HG02610 (cell line): ENCODE results near the gene IFNK.

Experiments
- ATAC-seq: cut with Tn5 transposase; IDR thresholded peaks from one replicate; pipeline ENCODE4 v1.9.1; 2021; ENCODE audit warnings: mild to moderate bottlenecking, moderate library complexity; ENCODE audit not compliant: unreplicated experiment

The IFNK gene

DNA sequence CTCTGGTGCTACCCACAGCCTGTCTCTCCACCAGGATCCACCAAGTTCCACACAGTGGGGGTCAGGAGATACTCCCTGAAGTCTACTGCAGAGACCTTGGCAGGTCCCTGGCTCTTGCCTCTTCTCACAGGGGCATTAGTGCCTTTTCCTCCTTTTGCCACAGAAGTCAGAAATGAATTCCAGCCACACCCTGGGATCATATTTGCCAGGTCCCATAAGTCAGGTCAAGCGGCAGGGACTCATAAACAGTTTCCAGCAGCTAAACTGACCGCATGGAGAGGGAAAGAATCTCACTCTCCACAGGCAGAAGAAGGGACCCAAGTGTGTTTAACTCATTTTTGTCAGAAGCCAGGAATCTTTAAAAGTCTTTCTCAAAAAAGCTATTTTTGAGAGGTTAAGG lies 13.3 kb upstream of the IFNK start:
- no peak for ATAC-seq

DNA sequence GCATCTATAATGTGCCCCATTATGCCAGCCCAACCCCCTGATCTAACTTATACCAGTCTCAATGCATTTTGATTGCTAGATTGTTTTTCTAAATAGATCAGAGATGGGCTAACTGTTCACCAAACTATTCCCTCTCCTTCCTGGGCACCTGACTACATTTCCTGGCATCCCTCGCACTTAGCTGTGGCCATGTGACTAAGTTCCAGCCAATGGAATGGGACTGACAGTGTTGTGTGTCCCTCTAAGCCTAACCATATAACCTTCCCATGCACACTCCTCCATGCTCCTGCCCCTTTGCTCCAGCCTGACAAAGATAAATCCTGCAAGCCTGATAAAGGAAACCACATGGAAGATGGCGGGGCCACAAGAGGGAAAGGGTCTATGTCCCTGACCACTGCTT lies 12.3 kb upstream of the IFNK start:
- no peak for ATAC-seq

GRCh38 chr9:27514551-27514950 lies 9.5 kb upstream of the IFNK start:
- no peak for ATAC-seq

- ATAC-seq = no peak
These were observed 6.1 kb upstream of the IFNK start for GRCh38 chr9:27518006-27518405.

DNA sequence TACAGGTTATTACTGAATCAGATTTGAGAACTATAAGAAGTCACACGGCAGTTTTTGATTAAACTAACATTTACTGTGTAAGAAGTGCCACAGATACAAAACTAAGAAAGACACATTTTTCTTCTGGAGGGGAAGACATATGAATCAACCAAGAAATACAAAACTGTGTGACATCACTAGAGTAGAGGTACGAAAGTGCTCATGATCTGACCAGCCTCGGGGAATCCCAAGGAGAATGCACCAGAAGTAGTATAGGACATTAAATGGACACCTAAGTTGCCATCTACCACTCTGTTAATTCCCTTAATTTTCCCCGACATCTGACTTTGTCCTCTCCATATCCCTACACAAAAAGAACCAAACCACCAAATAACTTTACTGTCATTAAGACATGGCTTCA lies 5.3 kb upstream of the IFNK start:
- peak; percentile 54 for ATAC-seq

DNA sequence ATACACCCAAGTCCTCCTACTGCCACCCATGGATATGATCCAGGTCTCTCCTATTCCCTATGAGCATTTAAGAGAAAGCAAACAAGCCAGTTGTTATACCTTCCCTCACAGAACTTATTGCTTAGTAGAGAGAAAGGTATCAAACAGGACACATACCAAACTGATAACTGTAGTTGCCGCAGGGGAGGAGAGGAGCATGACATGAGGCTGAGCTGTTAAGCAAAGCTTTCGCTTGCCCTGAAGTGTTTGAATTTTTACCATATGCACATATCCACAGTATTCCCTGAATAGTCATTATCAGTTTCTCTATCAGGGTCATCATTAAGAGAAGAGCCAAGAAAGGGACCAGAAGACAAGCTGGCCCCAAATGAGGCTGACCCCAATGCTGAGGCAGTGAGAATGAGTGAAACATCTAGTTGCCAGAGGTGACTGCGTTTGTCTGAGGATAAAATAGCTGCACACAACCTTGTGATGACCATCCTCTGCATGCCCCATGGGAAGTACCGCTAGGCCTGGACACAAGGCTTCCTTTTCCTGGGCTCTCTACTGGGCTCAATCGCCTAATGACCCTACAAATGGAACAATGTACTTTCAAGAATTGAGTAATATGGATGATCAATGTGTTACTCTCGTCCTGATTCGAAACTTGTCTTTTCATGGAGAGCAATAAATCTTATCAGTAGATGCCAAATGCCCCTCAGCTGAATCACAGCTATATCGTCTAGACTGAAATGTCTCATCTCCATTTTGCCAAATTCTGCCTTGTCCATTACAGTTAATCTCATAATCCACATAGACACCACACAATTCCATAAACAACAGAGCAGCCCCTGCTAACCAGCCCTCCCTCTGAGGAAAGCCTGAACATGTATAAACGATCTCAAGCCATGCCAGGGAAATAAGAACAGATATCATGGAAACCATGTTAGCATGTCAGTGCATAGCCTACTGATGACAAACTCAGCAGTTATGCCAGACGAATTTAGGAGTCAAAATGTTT lies 4.3 kb upstream of the IFNK start:
- no peak for ATAC-seq

DNA sequence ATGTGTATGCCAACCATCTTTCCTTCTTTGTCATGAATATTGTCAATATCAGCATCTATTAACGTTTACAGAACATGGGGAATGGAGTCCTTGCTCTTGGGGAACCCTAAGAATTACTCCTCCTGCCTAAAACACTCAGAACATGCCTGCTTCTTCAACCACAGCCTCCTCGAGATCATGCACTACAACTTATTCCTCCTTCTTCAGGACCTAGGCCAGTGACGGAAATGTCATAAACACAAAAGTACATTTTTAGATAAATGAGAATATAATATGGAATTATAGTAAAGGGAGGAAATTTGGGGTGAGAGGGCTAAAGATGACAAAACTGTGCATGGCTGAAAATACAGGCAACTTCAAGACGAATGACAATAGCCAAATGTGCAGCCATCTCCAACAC lies 3.1 kb upstream of the IFNK start:
- ATAC-seq = no peak

DNA sequence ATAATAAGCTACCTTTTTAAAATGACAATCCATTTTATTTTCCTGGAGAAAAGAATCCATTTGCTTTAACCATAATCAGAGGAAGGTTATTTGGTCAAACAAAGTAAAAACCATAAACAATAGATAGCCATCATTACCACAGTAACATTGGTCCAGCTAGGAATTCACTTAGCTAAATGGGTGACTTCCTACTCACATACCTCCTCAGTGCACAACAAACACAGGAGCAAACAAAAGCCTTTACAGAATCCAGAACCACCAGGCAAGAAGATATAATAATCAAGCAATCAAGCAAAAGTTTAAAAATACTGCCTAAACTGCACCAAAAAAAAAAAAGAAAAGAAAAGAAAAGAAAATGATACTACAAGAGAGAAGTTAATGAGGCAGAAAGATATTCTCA lies 949 bp upstream of the IFNK start:
- ATAC-seq = no peak

- no peak for ATAC-seq
These were observed 3.6 kb downstream of the IFNK start for GRCh38 chr9:27527702-27528075.

- ATAC-seq = peak; percentile 71
These were observed 4.2 kb downstream of the IFNK start for GRCh38 chr9:27528076-27528885.

DNA sequence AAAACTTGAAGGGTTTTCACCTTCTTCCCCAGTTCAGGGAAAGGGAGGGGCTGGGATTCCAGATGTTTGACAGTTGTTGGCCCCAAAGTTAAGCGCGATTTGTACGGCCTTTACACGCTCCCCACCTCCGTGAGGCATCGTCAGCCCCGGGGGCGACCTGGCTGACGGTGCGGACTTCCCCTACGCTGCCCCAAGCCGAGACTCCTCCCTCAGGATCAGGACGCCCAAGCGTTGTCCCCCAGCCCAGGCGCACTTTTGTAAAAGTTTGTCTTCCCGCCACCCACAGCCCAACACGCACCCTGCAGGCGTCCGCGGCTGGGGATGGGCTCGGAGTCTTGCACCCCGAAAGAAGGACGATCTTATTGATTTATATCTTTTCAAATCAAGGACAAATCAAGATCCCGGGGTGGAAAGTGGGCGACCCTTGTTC lies 4.8 kb downstream of the IFNK start:
- ATAC-seq = peak; percentile 45

GRCh38 chr9:27529316-27530278 lies 5.5 kb downstream of the IFNK start, which contains the start of gene MOB3B:
Gene MOB3B, minus strand, starts transcription at chr9:27529814. Its CDS starts 74,264 bp downstream, at chr9:27455550.
- ATAC-seq = peak; percentile 71

DNA sequence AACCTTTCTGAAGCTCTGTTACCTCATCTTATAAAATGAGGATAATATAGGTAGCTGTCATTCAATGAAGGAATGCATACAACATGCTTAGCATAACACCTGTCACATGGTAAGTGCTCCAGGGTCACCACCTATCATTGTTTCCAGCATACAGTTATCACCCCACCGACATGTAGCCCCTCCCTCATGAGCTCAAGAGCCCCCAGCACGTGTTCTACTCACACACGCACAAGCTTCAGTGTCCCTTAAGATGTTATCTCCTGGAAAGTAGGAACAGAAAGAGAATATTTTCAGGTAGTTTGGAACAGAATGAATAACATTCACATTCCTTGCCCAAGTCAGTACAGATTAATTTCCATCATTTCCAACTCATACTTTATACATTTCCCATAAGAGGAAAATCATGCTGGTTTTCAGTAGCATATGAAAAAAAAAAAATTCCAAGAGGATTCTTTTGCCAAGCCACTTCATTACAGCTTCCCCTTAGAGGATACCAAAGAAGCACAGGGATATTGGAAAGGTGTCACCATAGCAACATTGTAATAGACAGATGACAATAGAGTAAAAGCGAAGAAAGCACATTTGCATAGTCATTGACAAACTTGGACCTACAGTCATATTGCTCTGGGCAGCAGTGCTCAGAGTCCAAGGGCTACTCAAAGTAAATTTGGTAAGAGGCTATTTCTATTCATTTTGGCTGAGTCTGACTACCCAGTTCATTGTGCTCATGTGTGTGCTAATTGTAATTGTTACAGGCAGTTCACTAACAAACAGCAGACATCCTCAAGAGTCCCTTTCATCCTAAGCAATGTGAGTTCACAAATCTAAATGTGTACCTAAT lies 7.0 kb downstream of the IFNK start:
- ATAC-seq = no peak

DNA sequence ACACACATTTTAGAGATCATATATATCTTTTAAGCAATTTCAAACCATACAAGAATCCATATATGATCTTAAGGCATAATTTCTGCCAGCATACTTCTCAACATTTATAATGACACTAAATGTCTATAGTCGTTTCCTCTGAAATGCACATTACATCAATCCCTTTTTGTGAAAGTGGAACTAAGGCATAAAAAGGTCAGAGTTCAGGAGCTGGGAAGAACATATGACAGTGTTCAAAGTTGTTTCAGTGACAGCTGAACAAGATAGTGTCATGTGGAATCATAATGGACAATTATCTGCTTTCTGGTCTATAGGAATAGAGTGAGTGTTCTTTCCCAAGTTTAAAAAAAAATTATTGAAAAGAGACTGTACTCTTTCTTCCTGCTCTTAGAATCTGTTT lies 8.0 kb downstream of the IFNK start:
- no peak for ATAC-seq

- ATAC-seq = no peak
These were observed 9.2 kb downstream of the IFNK start for GRCh38 chr9:27533311-27533710.

DNA sequence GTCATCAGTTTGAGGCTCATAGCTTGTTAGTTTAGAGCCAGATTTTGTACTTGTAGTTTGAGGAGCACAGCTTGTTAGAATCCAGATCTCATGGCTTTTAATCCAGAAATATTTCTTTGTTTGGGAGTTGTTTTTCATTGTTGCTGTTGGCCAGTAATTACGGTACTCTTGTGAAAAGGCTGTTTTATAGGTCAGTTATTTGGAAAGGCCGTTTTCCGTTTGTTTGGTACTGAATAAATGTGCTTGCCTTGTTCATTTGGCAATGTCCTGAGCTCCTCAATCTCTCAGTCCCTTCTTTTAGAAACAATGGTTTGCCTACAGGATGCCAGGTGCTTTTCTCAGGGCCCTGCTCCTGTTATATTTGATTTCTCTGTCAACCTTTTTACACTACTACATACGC lies 10.0 kb downstream of the IFNK start:
- no peak for ATAC-seq

GRCh38 chr9:27534658-27535209 lies 10.6 kb downstream of the IFNK start:
- ATAC-seq = no peak

- no peak for ATAC-seq
These were observed 11.6 kb downstream of the IFNK start for GRCh38 chr9:27535701-27536118.

DNA sequence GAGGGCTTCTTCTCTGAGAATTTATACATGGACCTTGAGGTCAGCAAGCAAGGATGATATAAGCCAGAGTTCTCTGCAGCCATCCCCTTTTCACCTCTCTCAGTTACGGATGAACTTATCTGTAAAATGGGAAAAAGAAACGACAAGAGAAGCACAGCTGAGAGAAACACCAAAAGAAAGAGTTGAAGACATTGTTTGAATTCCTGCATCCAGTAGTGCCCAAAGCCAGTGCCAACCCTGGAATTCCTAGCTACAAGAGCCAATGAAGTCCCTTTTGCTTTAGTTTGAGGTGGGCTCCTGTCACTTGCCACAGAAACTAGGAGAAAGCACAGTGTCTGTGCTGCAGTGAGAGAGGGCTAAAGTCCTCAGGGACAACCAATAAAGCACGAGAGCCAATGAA lies 12.1 kb downstream of the IFNK start:
- no peak for ATAC-seq
